HG02763 (cell line): ENCODE data around the gene RASGRP2.

ENCODE experiments used
- ATAC-seq: cut with Tn5 transposase; IDR thresholded peaks from one replicate; pipeline ENCODE4 v1.9.1; 2021; ENCODE audit warnings: mild to moderate bottlenecking, moderate library complexity; ENCODE audit not compliant: unreplicated experiment

Gene RASGRP2

GRCh38 chr11:64698427-64698826, 45.5 kb downstream of the RASGRP2 start:
- ATAC-seq: no peak

GRCh38 chr11:64697663-64698375, 46.1 kb downstream of the RASGRP2 start:
- no peak for ATAC-seq

GRCh38 chr11:64696045-64696444, 47.9 kb downstream of the RASGRP2 start:
- ATAC-seq: no peak

GRCh38 chr11:64695548-64695947, 48.4 kb downstream of the RASGRP2 start:
- no peak for ATAC-seq

- no peak for ATAC-seq
Observed at GRCh38 chr11:64694821-64695365, 49.0 kb downstream of the RASGRP2 start.

GRCh38 chr11:64694026-64694755, 49.8 kb downstream of the RASGRP2 start:
- no peak for ATAC-seq

- no peak for ATAC-seq
Observed at GRCh38 chr11:64692764-64693331, 51.1 kb downstream of the RASGRP2 start.

- ATAC-seq: no peak
Observed at GRCh38 chr11:64691543-64691942, 52.4 kb downstream of the RASGRP2 start.

- no peak for ATAC-seq
Observed at GRCh38 chr11:64690235-64690634, 53.7 kb downstream of the RASGRP2 start.

- ATAC-seq: peak; percentile 78
Observed at GRCh38 chr11:64688534-64688982, 55.4 kb downstream of the RASGRP2 start.

GRCh38 chr11:64687643-64688533, 56.1 kb downstream of the RASGRP2 start:
- ATAC-seq: no peak

GRCh38 chr11:64687204-64687603, 56.7 kb downstream of the RASGRP2 start:
- no peak for ATAC-seq

GRCh38 chr11:64686466-64687170, 57.3 kb downstream of the RASGRP2 start:
- no peak for ATAC-seq

- ATAC-seq: no peak
Observed at GRCh38 chr11:64685536-64685935, 58.4 kb downstream of the RASGRP2 start.

GRCh38 chr11:64684357-64684756, 59.6 kb downstream of the RASGRP2 start:
- ATAC-seq: no peak

- no peak for ATAC-seq
Observed at GRCh38 chr11:64681171-64681570, 62.8 kb downstream of the RASGRP2 start.

GRCh38 chr11:64679846-64680245, 64.1 kb downstream of the RASGRP2 start:
- no peak for ATAC-seq

GRCh38 chr11:64677441-64678023, 66.4 kb downstream of the RASGRP2 start:
- ATAC-seq: no peak
